ENCODE results near the gene PCAT7. TPM values are rescaled to one million over a fixed set of nuclear protein-coding genes. Genes with fewer than 3 reads are reported as not detected.

The PCAT7 gene
- total and polyA plus RNA-seq, 2 experiments from 2014 or later, result 4.0 to 5.5 TPM

GRCh38 chr9:94528886-94529285 lies 26.0 kb upstream of the PCAT7 start (continued):
- TF ChIP-seq EZH2phosphoT487 (IDR thresholded peaks at IDR 0.05; ENCODE audit: unreplicated experiment), result no peak
- TF ChIP-seq EZH2 (IDR thresholded peaks at IDR 0.05; ENCODE audit: low read depth, unreplicated experiment), result no peak
- no peak for TF ChIP-seq POLR2AphosphoS5 (IDR thresholded peaks at IDR 0.05; ENCODE audit: low read depth)
- TF ChIP-seq REST (IDR thresholded peaks at IDR 0.05; ENCODE audit: unreplicated experiment), result no peak

DNA sequence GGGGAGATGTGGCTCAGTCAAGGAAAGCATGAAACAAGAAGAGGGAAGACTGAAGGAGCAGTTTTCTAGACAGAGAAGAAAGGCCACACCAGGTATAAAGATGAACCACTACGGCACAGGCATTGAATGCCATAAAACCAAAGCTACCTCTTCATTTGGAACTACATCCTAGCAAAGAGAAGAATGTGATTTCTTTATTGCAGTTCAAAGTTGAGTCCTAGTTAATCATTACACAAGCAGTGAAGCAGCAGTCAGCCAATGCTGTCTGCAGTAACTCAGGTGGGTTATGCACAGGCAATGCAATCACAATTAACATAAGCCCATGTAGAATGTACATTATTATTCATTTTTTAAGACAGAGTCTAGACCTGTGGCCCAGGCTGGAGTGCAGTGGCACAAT lies 21.7 kb upstream of the PCAT7 start:
- H3K4me1 ChIP-seq (ENCODE audit: insufficient read depth), result no peaks in the 10 kb centered on the region
- H3K36me3 ChIP-seq (ENCODE audit: insufficient read depth), result no peaks in the 10 kb centered on the region
- Mint-ChIP-seq H3K27ac (no peak overlapping the region), H3K4me3 (no peak overlapping the region), H3K27me3 (ENCODE audit: insufficient read depth, low read depth, poor library complexity) (peaks cover 3% of the 10 kb centered on the region), H3K4me1 (no peaks in the 10 kb centered on the region), H3K9me3 (no peaks in the 10 kb centered on the region), H3K36me3 (ENCODE audit: low read depth) (no peaks in the 10 kb centered on the region)
- H3K27ac ChIP-seq (ENCODE audit: low read depth), result no peak overlapping the region
- H3F3A ChIP-seq (replicated peaks; ENCODE audit: low read depth), result no peaks in the 10 kb centered on the region
- H3K79me2 ChIP-seq (replicated peaks; ENCODE audit: insufficient read depth), result peaks cover 9% of the 10 kb centered on the region; the same call in 1 of the 2 replicates
- DNase-seq (ENCODE audit: low spot score), result no peak
- TF ChIP-seq NANOG (IDR thresholded peaks at IDR 0.05; ENCODE audit: borderline replicate concordance) (no peak), CREB1 (CRISPR knock-in tag; IDR thresholded peaks at IDR 0.05; ENCODE audit: low read depth) (no peak), ZNF331 (CRISPR knock-in tag; IDR thresholded peaks at IDR 0.05; ENCODE audit: low read depth) (no peak), ETS1 (IDR thresholded peaks at IDR 0.05) (no peak), ZNF114 (CRISPR knock-in tag; IDR thresholded peaks at IDR 0.05) (no peak), POLR2AphosphoS5 (IDR thresholded peaks at IDR 0.05; ENCODE audit: low read depth) (no peak), CTCF (conservative IDR thresholded peaks at IDR 0.05; ENCODE audit: low read depth in 2 of 2) (no peak), EZH2 (IDR thresholded peaks at IDR 0.05; ENCODE audit: low read depth, unreplicated experiment) (no peak), STAT1 (IDR thresholded peaks at IDR 0.05; ENCODE audit: unreplicated experiment) (no peak)
- no peak overlapping the region for H3K4me3 ChIP-seq
- H3K4me2 ChIP-seq, result no peak overlapping the region
- H3K9me2 ChIP-seq (ENCODE audit: insufficient read depth), result no peaks in the 10 kb centered on the region
- H4K20me1 ChIP-seq (replicated peaks; ENCODE audit: insufficient read depth), result no peaks in the 10 kb centered on the region; the same call in none of the 2 replicates
- H3K27me3 ChIP-seq (ENCODE audit: insufficient read depth), result no peaks in the 10 kb centered on the region
- no peak for ATAC-seq
- no peak overlapping the region for H2AFZ ChIP-seq

Data from GM23338 (cell line).